ENCODE data around the gene MVB12B.

MVB12B gene

DNA sequence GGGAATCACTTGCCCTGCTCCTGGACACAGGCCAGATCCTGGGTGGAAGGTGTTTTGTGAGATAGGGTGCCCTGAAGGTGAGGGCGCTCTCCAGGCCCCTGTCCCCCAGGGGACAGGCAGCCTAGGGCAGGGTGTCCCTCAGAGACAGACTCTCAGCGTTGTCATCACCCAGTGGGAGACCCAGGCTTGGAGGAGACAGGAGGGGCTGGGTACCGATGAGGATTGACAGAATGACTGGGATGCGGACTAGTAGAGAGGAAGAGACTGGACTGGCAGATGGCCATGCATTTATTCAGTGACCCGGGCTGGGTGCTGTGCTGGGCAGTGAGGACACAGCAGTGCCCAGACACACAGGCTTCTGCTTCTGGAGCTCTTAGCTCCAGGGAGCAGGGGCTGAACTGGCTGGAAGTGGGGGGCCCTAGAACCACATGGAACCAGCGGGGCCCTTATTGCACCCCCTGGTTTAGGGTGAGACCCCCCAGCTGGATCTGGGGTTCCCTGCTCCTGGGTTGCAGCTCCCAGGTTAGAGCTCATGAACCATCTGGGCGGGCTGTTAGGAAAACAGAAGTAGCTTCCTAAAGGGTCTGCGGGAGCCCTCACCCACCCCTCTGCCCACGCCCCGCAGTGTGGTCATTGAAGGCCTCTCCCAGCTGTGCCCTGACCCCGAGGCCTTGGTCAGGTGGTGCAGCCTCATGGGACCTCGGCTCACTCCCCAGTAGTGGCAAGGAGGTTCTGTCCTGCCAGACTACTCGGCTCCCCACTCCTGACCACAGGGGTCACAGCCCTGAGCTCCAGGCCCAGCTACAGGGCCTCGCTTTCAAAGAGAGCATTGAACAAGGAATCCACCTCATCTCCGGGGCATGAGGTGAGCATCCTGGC is 170.4 kb downstream of the MVB12B start:
- TF ChIP-seq FOXP2 (optimal IDR thresholded peaks at IDR 0.05; ENCODE audit: borderline replicate concordance, extremely low read depth, extremely low read length, insufficient read depth) (no peak), TAF1 (IDR thresholded peaks at IDR 0.05; ENCODE audit: borderline replicate concordance, insufficient read depth, low read length) (no peak), POLR2AphosphoS5 (IDR thresholded peaks at IDR 0.05; ENCODE audit: low read depth, low read length) (no peak)

DNA sequence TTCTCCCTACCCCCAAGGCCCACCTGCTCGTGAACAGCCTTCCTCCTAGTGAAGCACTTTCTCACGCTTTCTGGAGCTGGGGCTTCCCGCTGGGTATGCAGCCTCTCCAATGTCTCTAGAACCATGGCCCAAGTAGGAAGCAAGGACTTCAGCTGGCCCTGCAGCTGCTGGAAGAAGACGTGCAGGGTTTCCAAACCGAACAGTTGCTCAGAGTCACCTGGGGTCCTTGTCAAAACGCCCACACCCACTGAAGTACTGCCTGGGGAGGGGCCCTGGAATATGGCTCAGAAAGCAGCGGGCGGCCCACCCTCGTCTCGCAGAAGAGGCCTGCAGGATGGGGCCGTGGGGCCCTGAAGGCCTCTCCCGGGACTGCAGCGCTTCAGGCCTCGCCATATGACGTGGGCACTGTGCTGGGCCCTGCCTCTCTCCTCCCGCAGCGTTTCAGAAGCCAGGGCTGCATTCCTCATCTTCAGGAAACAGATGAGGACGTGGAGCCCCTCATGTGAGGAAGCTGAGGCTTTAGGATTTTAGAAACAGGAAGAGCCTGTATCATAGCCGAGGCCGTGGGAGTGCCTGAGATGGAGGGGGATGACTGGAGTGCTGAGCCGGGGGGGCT is 171.1 kb downstream of the MVB12B start:
- TF ChIP-seq, protein P1, sequence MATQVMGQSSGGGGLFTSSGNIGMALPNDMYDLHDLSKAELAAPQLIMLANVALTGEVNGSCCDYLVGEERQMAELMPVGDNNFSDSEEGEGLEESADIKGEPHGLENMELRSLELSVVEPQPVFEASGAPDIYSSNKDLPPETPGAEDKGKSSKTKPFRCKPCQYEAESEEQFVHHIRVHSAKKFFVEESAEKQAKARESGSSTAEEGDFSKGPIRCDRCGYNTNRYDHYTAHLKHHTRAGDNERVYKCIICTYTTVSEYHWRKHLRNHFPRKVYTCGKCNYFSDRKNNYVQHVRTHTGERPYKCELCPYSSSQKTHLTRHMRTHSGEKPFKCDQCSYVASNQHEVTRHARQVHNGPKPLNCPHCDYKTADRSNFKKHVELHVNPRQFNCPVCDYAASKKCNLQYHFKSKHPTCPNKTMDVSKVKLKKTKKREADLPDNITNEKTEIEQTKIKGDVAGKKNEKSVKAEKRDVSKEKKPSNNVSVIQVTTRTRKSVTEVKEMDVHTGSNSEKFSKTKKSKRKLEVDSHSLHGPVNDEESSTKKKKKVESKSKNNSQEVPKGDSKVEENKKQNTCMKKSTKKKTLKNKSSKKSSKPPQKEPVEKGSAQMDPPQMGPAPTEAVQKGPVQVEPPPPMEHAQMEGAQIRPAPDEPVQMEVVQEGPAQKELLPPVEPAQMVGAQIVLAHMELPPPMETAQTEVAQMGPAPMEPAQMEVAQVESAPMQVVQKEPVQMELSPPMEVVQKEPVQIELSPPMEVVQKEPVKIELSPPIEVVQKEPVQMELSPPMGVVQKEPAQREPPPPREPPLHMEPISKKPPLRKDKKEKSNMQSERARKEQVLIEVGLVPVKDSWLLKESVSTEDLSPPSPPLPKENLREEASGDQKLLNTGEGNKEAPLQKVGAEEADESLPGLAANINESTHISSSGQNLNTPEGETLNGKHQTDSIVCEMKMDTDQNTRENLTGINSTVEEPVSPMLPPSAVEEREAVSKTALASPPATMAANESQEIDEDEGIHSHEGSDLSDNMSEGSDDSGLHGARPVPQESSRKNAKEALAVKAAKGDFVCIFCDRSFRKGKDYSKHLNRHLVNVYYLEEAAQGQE (IDR thresholded peaks at IDR 0.05; ENCODE audit: insufficient read depth in 1 of 2, low read depth in 2 of 2, low read length in 2 of 2), result no peak
- no peak for TF ChIP-seq FOXP2 (optimal IDR thresholded peaks at IDR 0.05; ENCODE audit: borderline replicate concordance, extremely low read depth, extremely low read length, insufficient read depth)
- TF ChIP-seq TAF1 (IDR thresholded peaks at IDR 0.05; ENCODE audit: borderline replicate concordance, insufficient read depth, low read length), result no peak

DNA sequence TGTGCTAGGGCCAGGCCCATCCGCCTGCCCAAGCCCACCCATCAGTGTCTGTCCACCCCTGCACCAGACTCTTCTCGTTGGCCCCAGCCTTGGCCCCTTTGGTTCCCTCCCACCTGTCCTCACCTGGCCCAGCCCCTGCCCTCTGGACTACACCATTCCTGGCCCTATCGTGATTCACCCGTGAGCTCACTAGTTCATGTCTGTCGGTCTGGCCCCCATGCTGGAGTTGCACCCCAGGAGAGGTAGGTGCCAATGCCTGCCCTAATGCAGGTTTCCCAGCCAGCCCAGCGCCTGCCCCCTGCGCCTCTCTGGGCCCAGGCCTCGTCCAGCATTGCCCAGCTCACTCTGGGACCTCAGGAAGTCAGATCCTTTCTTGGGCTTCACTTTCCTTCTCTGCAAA is 171.7 kb downstream of the MVB12B start:
- TF ChIP-seq FOXP2 (optimal IDR thresholded peaks at IDR 0.05; ENCODE audit: borderline replicate concordance, extremely low read depth, extremely low read length, insufficient read depth), result no peak
- no peak for TF ChIP-seq POLR2AphosphoS5 (IDR thresholded peaks at IDR 0.05; ENCODE audit: low read depth, low read length)
- TF ChIP-seq, protein P1 (IDR thresholded peaks at IDR 0.05; ENCODE audit: insufficient read depth in 1 of 2, low read depth in 2 of 2, low read length in 2 of 2), result no peak
- no peak for TF ChIP-seq TAF1 (IDR thresholded peaks at IDR 0.05; ENCODE audit: borderline replicate concordance, insufficient read depth, low read length)
- no peak for TF ChIP-seq SIN3A (IDR thresholded peaks at IDR 0.05; ENCODE audit: borderline replicate concordance, insufficient read depth, low read length)

DNA sequence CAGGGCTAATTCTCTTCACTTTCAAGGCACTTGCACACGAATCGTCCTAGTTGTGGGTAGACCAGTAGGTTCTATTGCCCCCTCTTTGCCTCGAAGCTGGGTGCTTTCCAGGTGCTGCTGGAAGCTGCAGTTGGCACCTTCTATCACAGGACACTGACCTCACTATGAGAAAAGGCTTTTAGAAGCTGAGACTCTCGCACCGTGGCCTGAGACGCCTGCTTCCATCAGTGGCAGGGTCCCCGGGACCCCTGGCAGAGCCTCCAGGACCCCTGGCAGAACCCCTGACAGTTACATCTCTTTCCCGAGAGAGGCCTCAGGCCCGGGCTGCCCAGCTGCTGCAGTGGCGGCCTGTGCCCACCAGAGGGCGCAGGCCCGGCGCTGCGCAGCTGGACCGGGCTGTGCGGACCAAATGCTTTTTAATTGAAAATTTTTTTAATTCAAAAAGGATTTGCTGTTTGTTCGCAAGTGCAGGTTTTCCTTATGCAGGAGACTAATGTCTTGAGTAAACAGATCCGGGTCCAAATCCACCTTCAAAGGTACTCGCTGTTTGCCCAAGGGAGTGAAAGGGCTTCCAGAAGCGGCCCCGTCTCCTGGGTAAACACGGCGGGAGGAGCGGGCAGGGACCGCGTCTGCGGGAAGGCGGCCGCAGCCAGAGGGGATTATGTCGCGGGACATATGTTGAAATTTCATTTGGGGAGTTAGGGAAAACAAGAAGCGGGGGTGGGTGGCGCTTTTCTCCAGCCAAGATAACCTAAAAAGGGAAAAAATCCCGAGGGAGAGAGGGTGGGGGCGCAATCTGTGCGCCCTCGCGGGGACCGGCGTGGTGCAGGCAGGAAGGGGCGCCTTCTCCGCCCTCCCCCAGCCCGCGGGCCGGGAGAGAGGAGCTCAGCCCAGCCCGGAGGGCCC is 172.6 kb downstream of the MVB12B start:
- TF ChIP-seq POLR2AphosphoS5 (IDR thresholded peaks at IDR 0.05; ENCODE audit: low read depth, low read length) (no peak), TAF1 (IDR thresholded peaks at IDR 0.05; ENCODE audit: borderline replicate concordance, insufficient read depth, low read length) (no peak), SIN3A (IDR thresholded peaks at IDR 0.05; ENCODE audit: borderline replicate concordance, insufficient read depth, low read length) (no peak), FOXP2 (optimal IDR thresholded peaks at IDR 0.05; ENCODE audit: borderline replicate concordance, extremely low read depth, extremely low read length, insufficient read depth) (no peak)
- TF ChIP-seq, protein P1 (IDR thresholded peaks at IDR 0.05; ENCODE audit: insufficient read depth in 1 of 2, low read depth in 2 of 2, low read length in 2 of 2), result no peak

DNA sequence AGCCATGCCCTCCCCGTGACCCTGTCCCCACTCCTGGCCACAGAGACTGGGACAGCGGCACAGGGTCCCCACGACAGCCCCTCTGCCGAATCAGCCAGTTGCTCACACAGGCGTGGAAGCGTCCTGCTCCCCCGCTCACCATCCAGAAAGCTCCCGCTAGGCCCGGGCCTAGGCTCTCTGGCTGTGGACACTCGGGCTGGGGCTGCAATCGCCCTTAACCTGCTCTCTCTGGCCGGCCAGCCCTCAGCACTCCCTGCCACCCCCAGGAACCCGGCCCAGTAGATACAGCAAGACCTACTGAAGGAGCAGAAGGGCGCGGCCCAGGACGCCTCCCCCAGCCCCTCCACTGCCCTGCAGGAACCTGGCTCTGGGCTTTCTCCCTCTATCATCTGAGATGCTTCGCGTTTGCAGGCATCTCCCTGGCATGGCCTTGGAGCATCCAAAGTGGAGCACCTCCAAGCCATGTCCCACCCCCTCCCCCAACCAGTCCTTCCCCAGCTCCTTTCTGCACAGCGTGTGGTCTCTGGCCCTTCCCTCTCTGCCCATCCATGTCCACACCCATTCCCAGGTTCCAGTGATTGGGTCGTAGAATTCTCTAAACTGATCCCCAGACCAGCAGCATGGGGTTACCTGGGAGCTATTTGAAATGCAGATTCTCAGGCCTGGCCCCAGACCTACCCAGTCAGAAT is 173.4 kb downstream of the MVB12B start:
- TF ChIP-seq POLR2AphosphoS5 (IDR thresholded peaks at IDR 0.05; ENCODE audit: low read depth, low read length) (no peak), SIN3A (IDR thresholded peaks at IDR 0.05; ENCODE audit: borderline replicate concordance, insufficient read depth, low read length) (no peak), TAF1 (IDR thresholded peaks at IDR 0.05; ENCODE audit: borderline replicate concordance, insufficient read depth, low read length) (no peak), FOXP2 (optimal IDR thresholded peaks at IDR 0.05; ENCODE audit: borderline replicate concordance, extremely low read depth, extremely low read length, insufficient read depth) (no peak)
- TF ChIP-seq, protein P1 (IDR thresholded peaks at IDR 0.05; ENCODE audit: insufficient read depth in 1 of 2, low read depth in 2 of 2, low read length in 2 of 2), result no peak

Data from PFSK-1 (cell line).